B cell (primary cell): ENCODE data around the gene CREB3L1.

ENCODE experiments used
- EZH2 ChIP-seq: IDR thresholded peaks from 2 replicates; pipeline ENCODE4 v1.6.1; 2012; ENCODE audit warnings: borderline replicate concordance, low read depth, mild to moderate bottlenecking, moderate library complexity, low read length; ENCODE audit not compliant: insufficient read depth, poor library complexity, severe bottlenecking
- TF ChIP-seq, protein P1 (sequence below): fragments of 200-600 bp; IDR thresholded peaks from one replicate; pipeline ENCODE4 v1.8.0; 2022; ENCODE audit warnings: antibody characterized with exemption, mild to moderate bottlenecking

DNA sequence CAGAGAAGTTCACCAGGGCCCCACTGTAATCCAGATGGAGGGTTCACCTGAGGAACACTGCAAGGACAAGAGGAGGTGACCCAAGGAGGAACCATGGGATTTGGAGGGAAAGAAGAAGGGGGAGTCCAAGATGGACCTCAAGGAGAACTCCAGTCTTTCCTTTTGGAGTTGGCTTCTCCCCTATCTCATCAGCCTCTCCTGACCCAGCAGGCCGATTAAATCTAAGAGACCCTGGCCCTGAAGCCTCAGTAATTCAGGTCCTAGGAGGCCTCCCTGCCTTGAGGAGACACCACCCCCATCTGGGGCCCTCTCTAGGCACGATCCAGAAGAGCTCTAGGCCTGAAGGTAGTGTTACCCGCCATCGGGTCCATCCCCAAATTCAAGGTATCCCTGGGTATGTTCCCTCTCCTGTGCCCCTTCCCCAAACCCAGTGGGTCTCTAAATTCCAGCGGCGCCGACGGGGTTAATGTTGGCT lies 54.7 kb downstream of the CREB3L1 start:
- TF ChIP-seq EZH2: no peak
- TF ChIP-seq, protein P1, sequence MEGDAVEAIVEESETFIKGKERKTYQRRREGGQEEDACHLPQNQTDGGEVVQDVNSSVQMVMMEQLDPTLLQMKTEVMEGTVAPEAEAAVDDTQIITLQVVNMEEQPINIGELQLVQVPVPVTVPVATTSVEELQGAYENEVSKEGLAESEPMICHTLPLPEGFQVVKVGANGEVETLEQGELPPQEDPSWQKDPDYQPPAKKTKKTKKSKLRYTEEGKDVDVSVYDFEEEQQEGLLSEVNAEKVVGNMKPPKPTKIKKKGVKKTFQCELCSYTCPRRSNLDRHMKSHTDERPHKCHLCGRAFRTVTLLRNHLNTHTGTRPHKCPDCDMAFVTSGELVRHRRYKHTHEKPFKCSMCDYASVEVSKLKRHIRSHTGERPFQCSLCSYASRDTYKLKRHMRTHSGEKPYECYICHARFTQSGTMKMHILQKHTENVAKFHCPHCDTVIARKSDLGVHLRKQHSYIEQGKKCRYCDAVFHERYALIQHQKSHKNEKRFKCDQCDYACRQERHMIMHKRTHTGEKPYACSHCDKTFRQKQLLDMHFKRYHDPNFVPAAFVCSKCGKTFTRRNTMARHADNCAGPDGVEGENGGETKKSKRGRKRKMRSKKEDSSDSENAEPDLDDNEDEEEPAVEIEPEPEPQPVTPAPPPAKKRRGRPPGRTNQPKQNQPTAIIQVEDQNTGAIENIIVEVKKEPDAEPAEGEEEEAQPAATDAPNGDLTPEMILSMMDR: no peak
